ENCODE results near the gene NT5M. TPM values are rescaled to one million over a fixed set of nuclear protein-coding genes. Genes with fewer than 3 reads are reported as not detected.

Gene NT5M
- total RNA-seq, 1 donor from 2014 or later: 1.9 TPM

- no peaks in the 10 kb centered on the region for H3K9me3 ChIP-seq
- H3K4me1 ChIP-seq: no peaks in the 10 kb centered on the region
- TF ChIP-seq CTCF (IDR thresholded peaks at IDR 0.05): no peak
- H3K36me3 ChIP-seq: no peaks in the 10 kb centered on the region
- no peaks in the 10 kb centered on the region for H3K27me3 ChIP-seq
- intact Hi-C loops (cut with DNase I): no loop called here
- no peak for ATAC-seq
- no peak overlapping the region for H3K27ac ChIP-seq
- no peak for DNase-seq
- no peak overlapping the region for H3K4me3 ChIP-seq
Observed at GRCh38 chr17:17384291-17384615, 81.1 kb downstream of the NT5M start.

DNA sequence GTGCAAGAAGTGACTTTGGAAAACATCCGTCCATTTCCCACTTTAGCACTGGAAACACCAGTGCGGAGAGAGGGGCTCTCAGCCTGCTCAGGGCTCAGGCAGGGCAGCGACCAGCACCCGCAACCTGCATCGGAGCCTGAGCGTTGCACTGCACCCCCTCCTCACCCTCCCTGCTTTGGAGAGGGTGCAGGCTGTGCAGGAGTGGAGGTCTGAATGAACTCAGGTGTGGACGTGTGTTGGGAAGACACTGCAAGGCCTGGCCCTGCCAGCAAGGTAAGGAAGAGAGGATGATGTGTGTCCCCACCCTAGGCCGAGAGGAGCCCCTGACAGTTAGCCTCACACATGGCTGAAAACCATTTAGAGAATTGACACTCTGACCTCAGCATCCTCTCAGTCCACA is 81.8 kb downstream of the NT5M start:
- H3K36me3 ChIP-seq: no peaks in the 10 kb centered on the region
- H3K9me3 ChIP-seq: no peaks in the 10 kb centered on the region
- TF ChIP-seq CTCF (IDR thresholded peaks at IDR 0.05): no peak
- ATAC-seq (no peak), DNase-seq (no peak)
- no peaks in the 10 kb centered on the region for H3K4me1 ChIP-seq
- no peak overlapping the region for H3K4me3 ChIP-seq
- no peak overlapping the region for H3K27ac ChIP-seq
- H3K27me3 ChIP-seq: no peaks in the 10 kb centered on the region
- intact Hi-C loops (cut with DNase I): no loop called here

DNA sequence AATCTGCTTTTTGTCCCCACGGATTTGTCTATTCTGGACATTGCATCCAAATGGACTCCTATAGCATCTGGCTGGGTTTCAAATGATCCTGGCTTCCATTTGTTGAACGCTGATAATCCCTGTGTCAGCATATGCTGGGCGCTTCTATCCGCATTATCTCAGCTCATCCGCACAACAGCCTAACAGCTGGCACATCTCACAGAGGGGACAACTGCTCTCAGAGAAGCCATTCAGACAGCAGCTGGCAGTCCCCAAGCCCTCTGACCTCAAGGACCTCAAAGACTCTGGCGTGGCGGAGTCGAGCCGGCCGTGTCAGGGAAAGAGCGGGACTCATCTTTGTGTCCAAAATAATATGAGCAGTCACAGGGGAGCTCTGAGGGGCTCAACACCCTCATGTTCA is 82.3 kb downstream of the NT5M start:
- no peak overlapping the region for H3K27ac ChIP-seq
- H3K36me3 ChIP-seq: no peaks in the 10 kb centered on the region
- ATAC-seq (no peak), DNase-seq (no peak)
- TF ChIP-seq CTCF (IDR thresholded peaks at IDR 0.05): no peak
- no peaks in the 10 kb centered on the region for H3K9me3 ChIP-seq
- intact Hi-C loops (cut with DNase I): no loop called here
- H3K27me3 ChIP-seq: no peaks in the 10 kb centered on the region
- H3K4me1 ChIP-seq: no peaks in the 10 kb centered on the region
- no peak overlapping the region for H3K4me3 ChIP-seq

DNA sequence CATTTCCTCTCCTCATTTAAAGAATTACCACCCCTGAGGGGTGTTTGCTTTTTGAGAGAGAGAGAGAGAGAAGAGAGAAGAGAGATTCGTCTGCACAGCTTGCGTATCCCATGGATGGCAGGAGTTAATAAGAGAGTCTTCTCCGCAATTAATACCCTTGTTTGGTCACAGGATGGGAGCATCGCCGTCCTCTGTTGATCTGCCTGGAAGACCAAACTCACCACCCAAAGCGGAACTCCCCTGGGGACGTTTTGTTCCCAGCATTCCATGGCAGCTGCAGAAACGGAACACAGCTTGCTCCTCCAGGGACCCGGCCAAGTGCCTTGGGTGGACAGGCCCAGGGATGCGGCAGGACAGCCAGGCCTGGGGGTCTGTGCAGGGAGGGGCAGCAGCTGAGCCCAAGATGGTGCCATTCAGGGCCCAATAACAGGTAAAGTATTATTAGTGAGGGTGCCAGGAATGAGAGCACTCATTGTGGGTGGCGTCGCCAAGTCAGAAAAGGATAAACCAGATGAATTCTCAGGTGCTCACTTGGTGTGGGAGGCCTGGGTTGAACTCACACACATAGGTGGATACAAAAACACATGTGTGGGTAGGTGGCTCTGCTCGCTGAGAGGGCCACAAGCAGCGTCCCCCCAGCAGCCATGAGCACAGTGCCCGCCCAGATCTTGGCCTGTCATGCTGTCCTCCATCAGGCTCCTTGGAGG is 83.1 kb downstream of the NT5M start:
- H3K9me3 ChIP-seq: no peaks in the 10 kb centered on the region
- ATAC-seq: no peak
- no peak for DNase-seq
- no peaks in the 10 kb centered on the region for H3K27me3 ChIP-seq
- no peaks in the 10 kb centered on the region for H3K4me1 ChIP-seq
- no peak for TF ChIP-seq CTCF (IDR thresholded peaks at IDR 0.05)
- H3K27ac ChIP-seq: no peak overlapping the region
- no peak overlapping the region for H3K4me3 ChIP-seq
- no peaks in the 10 kb centered on the region for H3K36me3 ChIP-seq
- intact Hi-C loops (cut with DNase I): no loop called here

DNA sequence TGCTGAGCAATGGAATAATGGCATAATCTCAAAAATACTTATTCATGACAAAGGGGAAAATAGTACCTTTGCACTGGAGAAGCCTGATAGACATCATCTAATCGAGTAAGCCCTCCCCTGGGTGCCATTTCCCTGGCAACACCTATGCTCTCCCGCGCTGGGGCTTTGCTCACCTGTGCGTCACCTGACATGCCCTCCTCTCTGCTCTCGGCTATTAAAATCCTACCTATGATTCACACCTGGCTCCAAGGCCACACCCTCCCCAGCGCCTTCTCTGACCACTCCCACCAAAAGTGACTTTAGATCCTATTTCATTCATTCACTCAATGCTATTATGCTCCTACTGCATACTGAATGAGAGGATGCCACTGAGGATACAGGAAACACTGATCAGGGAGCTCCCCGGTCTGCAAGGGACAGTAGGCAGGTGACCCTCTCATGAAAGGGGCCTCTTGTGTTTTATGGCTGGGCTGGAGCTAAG is 83.9 kb downstream of the NT5M start:
- no peaks in the 10 kb centered on the region for H3K27me3 ChIP-seq
- intact Hi-C loops (cut with DNase I): no loop called here
- TF ChIP-seq CTCF (IDR thresholded peaks at IDR 0.05): no peak
- DNase-seq: no peak
- no peaks in the 10 kb centered on the region for H3K9me3 ChIP-seq
- H3K4me3 ChIP-seq: no peak overlapping the region
- no peaks in the 10 kb centered on the region for H3K36me3 ChIP-seq
- no peak overlapping the region for H3K27ac ChIP-seq
- no peaks in the 10 kb centered on the region for H3K4me1 ChIP-seq
- ATAC-seq: peak; percentile 8

Data from upper lobe of right lung (tissue), 1 donor.